H1 (cell line): ENCODE data around the gene CFAP97D2. TPM values are rescaled to one million over a fixed set of nuclear protein-coding genes. Genes with fewer than 3 reads are reported as not detected.

ENCODE experiments used
- CHD7 ChIP-seq: fragments of 300-600 bp; sonication (generic); IDR thresholded peaks from 2 replicates; pipeline ENCODE4 v1.7.1; 2012; ENCODE audit warnings: low read length, moderate library complexity, mild to moderate bottlenecking, inconsistent platforms; ENCODE audit not compliant: insufficient replicate concordance
- CTBP2 ChIP-seq: IDR thresholded peaks from 2 replicates; pipeline ENCODE4 v1.7.0; 2011; ENCODE audit warnings: borderline replicate concordance, mild to moderate bottlenecking, moderate library complexity, mixed read lengths, low read length; ENCODE audit not compliant: insufficient read depth, insufficient read length
- EGR1 ChIP-seq: IDR thresholded peaks from 2 replicates; pipeline ENCODE4 v1.6.1; 2011; ENCODE audit warnings: low read depth, low read length, borderline replicate concordance
- HDAC2 ChIP-seq, 2 experiments: fragments of 300-600 bp in 1 of 2; sonication (generic) in 1 of 2; IDR thresholded peaks; 2 replicates each; pipeline ENCODE4 v1.6.1; 2011 to 2012; ENCODE audit warnings: low read depth in 2 of 2, low read length in 2 of 2, mild to moderate bottlenecking in 2 of 2, moderate library complexity in 2 of 2, borderline replicate concordance in 1 of 2, inconsistent platforms in 1 of 2
- JUN ChIP-seq: IDR thresholded peaks from 2 replicates; pipeline ENCODE4 v1.6.1; 2011; ENCODE audit warnings: low read depth, mild to moderate bottlenecking, improper control_type of control experiment, low read length
- MAFK ChIP-seq: IDR thresholded peaks from 2 replicates; pipeline ENCODE4 v1.6.1; 2012; ENCODE audit warnings: low read depth, mild to moderate bottlenecking, improper control_type of control experiment, low read length
- MAX ChIP-seq: IDR thresholded peaks from 2 replicates; pipeline ENCODE4 v1.6.1; 2012; ENCODE audit warnings: inconsistent platforms
- POLR2AphosphoS5 ChIP-seq: IDR thresholded peaks from 2 replicates; pipeline ENCODE4 v1.6.1; 2011; ENCODE audit warnings: low read depth, low read length
- SP1 ChIP-seq: IDR thresholded peaks from 2 replicates; pipeline ENCODE4 v1.6.1; 2011; ENCODE audit warnings: low read depth, low read length
- polyA plus RNA-seq, 7 experiments: library from polyadenylated mRNA; depleted of rRNA in 3 of 7; stranded (reverse) in 5 of 7; unstranded in 2 of 7; fragments of >200 nt in 5 of 7; fragments of 200-250 nt in 2 of 7; gene quantifications; 1 replicate in 5 of 7; 2 replicates in 1 of 7; 4 replicates in 1 of 7; pipeline versions ENCODE4 v1.2.1 to v1.2.3, GENCODE V29; 2011 to 2013; ENCODE audit warnings: missing spikeins in 2 of 7, mixed read lengths in 2 of 7
- total RNA-seq: library from RNA; stranded (reverse); fragmentation: NEBNext Ultra II Directional; extraction: Animal tissue kit (Norgen Biotek cat#: 25700); gene quantifications from 2 replicates; pipeline ENCODE4 v1.2.1, GENCODE V29; 2021

The CFAP97D2 gene
- total and polyA plus RNA-seq, 2 of the 8 experiments (the other 6 are each of a cell fraction or from before 2014, with no cell fraction given) = not detected

- TF ChIP-seq CHD7 = no peak
- TF ChIP-seq POLR2AphosphoS5 = peak; percentile 47; the same call in 1 of the 2 replicates
- TF ChIP-seq HDAC2 (IDR thresholded peaks at IDR 0.05; ENCODE audit: borderline replicate concordance in 1 of 2, low read depth in 2 of 2, low read length in 2 of 2) = peak; percentile 34 to 45; a peak in 1 of 4 replicates
- no peak for TF ChIP-seq CTBP2
- TF ChIP-seq MAFK = no peak
- peak; percentile 100 for TF ChIP-seq MAX
- no peak for TF ChIP-seq JUN
- TF ChIP-seq SP1 = peak; percentile 62
- TF ChIP-seq EGR1 = peak; percentile 34; the same call in 1 of the 2 replicates
These were observed 55.8 kb downstream of the CFAP97D2 start, which contains the start of gene CDC16 (continued) for GRCh38 chr13:114234645-114235421.
